ENCODE measurements around the gene LIPK. TPM values are rescaled to one million over a fixed set of nuclear protein-coding genes. Genes with fewer than 3 reads are reported as not detected.

The LIPK gene
- total RNA-seq, 2 donors from 2014 or later, result not detected

Other genes starting within 250 kb of the LIPK start
- 1 to 10 TPM; 1.8 to 4.6 TPM for gene RNLS, start 122.9 kb upstream of the LIPK start, total RNA-seq
- gene LIPJ, start 119.5 kb upstream of the LIPK start, total RNA-seq, result not detected
- gene LIPF, start 41.8 kb upstream of the LIPK start, total RNA-seq, result not detected
- under 1 TPM in 1 of 2 donors, not detected in 1; 0.80 TPM for gene LIPN, start 53.8 kb downstream of the LIPK start, total RNA-seq
- not detected for gene LIPM, start 96.5 kb downstream of the LIPK start, total RNA-seq
- gene ANKRD22, start 145.6 kb downstream of the LIPK start, total RNA-seq, result not detected
- 10 to 100 TPM; 20.7 to 32.3 TPM for gene STAMBPL1, start 174.0 kb downstream of the LIPK start, total RNA-seq
- gene ACTA2, start 246.5 kb downstream of the LIPK start, total RNA-seq, result 1 to 10 TPM; 3.8 to 4.6 TPM